Esophagus (tissue), 2 donors: ENCODE results near the gene SYAP1. TPM values are rescaled to one million over a fixed set of nuclear protein-coding genes. Genes with fewer than 3 reads are reported as not detected.

Experiments used
- H3K27ac ChIP-seq, 2 donors: one replicate each; pipeline ENCODE4 v1.5.1; 2013; ENCODE audit warnings: low read depth in 2 of 2, mild to moderate bottlenecking in 2 of 2, inconsistent platforms in 1 of 2, low read length in 1 of 2, moderate library complexity in 1 of 2
- H3K27me3 ChIP-seq, 2 donors: one replicate each; pipeline ENCODE4 v1.6.1; 2013; ENCODE audit warnings: low read length in 2 of 2, control low read depth in 1 of 2, mild to moderate bottlenecking in 1 of 2; ENCODE audit not compliant: insufficient read depth in 2 of 2, control insufficient read depth in 1 of 2
- H3K36me3 ChIP-seq, 2 donors: one replicate each; pipeline ENCODE4 v1.6.1; 2013; ENCODE audit warnings: low read length in 1 of 2; ENCODE audit not compliant: control insufficient read depth in 2 of 2, insufficient read depth in 2 of 2
- H3K4me1 ChIP-seq, 2 donors: one replicate each; pipeline ENCODE4 v1.6.1; 2013; ENCODE audit warnings: low read length in 1 of 2; ENCODE audit not compliant: control insufficient read depth in 2 of 2, insufficient read depth in 2 of 2
- H3K4me3 ChIP-seq, 2 donors: one replicate each; pipeline ENCODE4 v1.5.1; 2013; ENCODE audit warnings: low read length in 2 of 2, mild to moderate bottlenecking in 2 of 2, low read depth in 1 of 2, moderate library complexity in 1 of 2
- H3K9me3 ChIP-seq, 2 donors: one replicate each; pipeline ENCODE4 v1.6.1; 2013; ENCODE audit warnings: mild to moderate bottlenecking in 2 of 2, low read depth in 1 of 2, low read length in 1 of 2, moderate library complexity in 1 of 2; ENCODE audit not compliant: control insufficient read depth in 2 of 2, insufficient read depth in 1 of 2
- WGBS, 2 donors: extraction: QIAGEN DNeasy Blood & Tissue Kit; methylation state at CpG; one replicate each; pipeline ENCODE4 v1.1.7; 2013; 5-methylcytosine and 5-hydroxymethylcytosine counted together
- polyA plus RNA-seq, 2 donors: library from polyadenylated mRNA; stranded (reverse); fragments of 200-250 nt; gene quantifications; one replicate each; pipeline ENCODE4 v1.2.3, GENCODE V29; 2013
- donor health status: healthy with polysubstance abuse.
- donor health status: Bipolar disorder and iron deficiency.

The SYAP1 gene
- 10 to 100 TPM; 11.0 to 15.3 TPM for polyA plus RNA-seq

GRCh38 chrX:16719334-16720084 is at the start of gene SYAP1:
SYAP1 (plus strand) TSS chrX:16719612; CDS start chrX:16719725, 113 bp downstream.
- no peaks in the 10 kb centered on the region for H3K4me1 ChIP-seq
- 0 to 1% methylated on average over 54 of the region's 54 CpGs for WGBS, 2 donors
- H3K4me3 ChIP-seq: peak within 1 kb of the TSS; percentile 66 to 80
- H3K27ac ChIP-seq: peak within 1 kb of the TSS; percentile 93 to 94
- no peaks in the 10 kb centered on the region for H3K27me3 ChIP-seq
- H3K36me3 ChIP-seq: no peaks in the 10 kb centered on the region
- no peaks in the 10 kb centered on the region for H3K9me3 ChIP-seq

DNA sequence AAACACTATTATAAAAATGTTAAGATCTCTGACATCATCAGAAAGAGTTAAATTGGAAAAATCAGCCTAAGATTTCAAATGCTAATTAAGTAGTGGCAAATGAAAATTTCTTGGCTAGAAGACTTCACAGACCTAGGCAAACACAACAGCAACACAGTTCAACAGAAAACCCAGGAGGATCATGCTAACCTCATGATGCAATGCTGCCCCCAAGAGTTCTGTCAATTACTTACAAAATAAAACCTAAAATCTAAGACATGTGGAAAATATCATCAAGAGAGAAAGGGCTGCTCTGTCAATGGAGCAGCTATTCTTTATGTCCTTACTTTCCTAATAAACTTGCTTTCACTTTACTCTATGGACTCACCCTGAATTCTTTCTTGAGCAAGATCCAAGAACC is 48.4 kb upstream of the SYAP1 start:
- Histone ChIP-seq H3K36me3 (no peaks in the 10 kb centered on the region), H3K9me3 (no peaks in the 10 kb centered on the region), H3K4me3 (no peak overlapping the region), H3K4me1 (peaks cover 0 to under 1% of the 10 kb centered on the region in 2 donors), H3K27ac (no peak overlapping the region), H3K27me3 (no peaks in the 10 kb centered on the region)

- no peaks in the 10 kb centered on the region for H3K4me1 ChIP-seq
- no peak overlapping the region for H3K4me3 ChIP-seq
- no peak overlapping the region for H3K27ac ChIP-seq
- no peaks in the 10 kb centered on the region for H3K9me3 ChIP-seq
- peaks cover 0 to 3% of the 10 kb centered on the region in 2 donors for H3K36me3 ChIP-seq
- WGBS, 2 donors: 83 to 84% methylated on average over 11 of the region's 11 CpGs
- peaks cover 0 to 2% of the 10 kb centered on the region in 2 donors for H3K27me3 ChIP-seq
These were observed 40.7 kb upstream of the SYAP1 start for GRCh38 chrX:16678689-16679088.

- 89 to 94% methylated on average over 7 of the region's 7 CpGs for WGBS, 2 donors
- H3K27ac ChIP-seq: no peak overlapping the region
- peaks cover 3 to 8% of the 10 kb centered on the region in 2 donors for H3K36me3 ChIP-seq
- no peak overlapping the region for H3K4me3 ChIP-seq
- H3K9me3 ChIP-seq: no peaks in the 10 kb centered on the region
- peaks cover 0 to 2% of the 10 kb centered on the region in 2 donors for H3K4me1 ChIP-seq
- no peaks in the 10 kb centered on the region for H3K27me3 ChIP-seq
These were observed 36.3 kb upstream of the SYAP1 start for GRCh38 chrX:16683007-16683664.

- Histone ChIP-seq H3K36me3 (peaks cover 3 to 11% of the 10 kb centered on the region in 2 donors), H3K4me1 (peaks cover 0 to 2% of the 10 kb centered on the region in 2 donors), H3K27me3 (no peaks in the 10 kb centered on the region), H3K4me3 (no peak overlapping the region), H3K9me3 (no peaks in the 10 kb centered on the region), H3K27ac (no peak overlapping the region)
- WGBS, 2 donors: 95 to 96% methylated on average over 3 of the region's 3 CpGs
These were observed 31.9 kb upstream of the SYAP1 start for GRCh38 chrX:16687514-16687913.

GRCh38 chrX:16695079-16695676 is 24.2 kb upstream of the SYAP1 start:
- H3K27me3 ChIP-seq: no peaks in the 10 kb centered on the region
- H3K4me1 ChIP-seq: no peaks in the 10 kb centered on the region
- peaks cover 0 to 5% of the 10 kb centered on the region in 2 donors for H3K36me3 ChIP-seq
- WGBS, 2 donors: 56 to 57% methylated on average over 10 of the region's 10 CpGs
- H3K27ac ChIP-seq: no peak overlapping the region
- no peaks in the 10 kb centered on the region for H3K9me3 ChIP-seq
- H3K4me3 ChIP-seq: no peak overlapping the region

DNA sequence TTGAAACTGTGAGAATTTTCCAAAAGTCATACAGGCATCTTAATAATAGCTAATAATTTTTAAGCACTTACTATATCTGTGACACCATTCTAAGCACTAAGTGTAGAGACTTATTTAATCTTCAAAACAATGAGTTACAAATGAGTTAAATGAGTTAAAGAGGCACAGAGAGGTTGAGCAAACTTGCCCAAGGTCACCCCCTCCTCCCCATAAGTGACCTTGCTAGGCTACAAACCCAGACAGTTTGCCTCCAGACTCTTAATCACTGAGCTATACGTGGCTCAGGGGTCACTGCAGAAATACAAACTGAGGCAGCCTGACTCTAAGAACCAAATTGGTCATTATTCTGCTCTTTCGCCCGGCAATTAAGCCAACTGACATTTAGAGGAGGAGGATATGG is 22.5 kb upstream of the SYAP1 start:
- H3K4me1 ChIP-seq: no peaks in the 10 kb centered on the region
- no peak overlapping the region for H3K4me3 ChIP-seq
- peaks cover 0 to 3% of the 10 kb centered on the region in 2 donors for H3K36me3 ChIP-seq
- 67 to 79% methylated on average over 3 of the region's 3 CpGs for WGBS, 2 donors
- H3K27me3 ChIP-seq: no peaks in the 10 kb centered on the region
- no peak overlapping the region for H3K27ac ChIP-seq
- no peaks in the 10 kb centered on the region for H3K9me3 ChIP-seq

GRCh38 chrX:16699389-16699788 is 20.0 kb upstream of the SYAP1 start:
- Histone ChIP-seq H3K4me1 (no peaks in the 10 kb centered on the region), H3K27me3 (no peaks in the 10 kb centered on the region), H3K36me3 (no peaks in the 10 kb centered on the region), H3K27ac (no peak overlapping the region), H3K9me3 (no peaks in the 10 kb centered on the region), H3K4me3 (no peak overlapping the region)
- 78 to 91% methylated on average over 6 of the region's 6 CpGs for WGBS, 2 donors

DNA sequence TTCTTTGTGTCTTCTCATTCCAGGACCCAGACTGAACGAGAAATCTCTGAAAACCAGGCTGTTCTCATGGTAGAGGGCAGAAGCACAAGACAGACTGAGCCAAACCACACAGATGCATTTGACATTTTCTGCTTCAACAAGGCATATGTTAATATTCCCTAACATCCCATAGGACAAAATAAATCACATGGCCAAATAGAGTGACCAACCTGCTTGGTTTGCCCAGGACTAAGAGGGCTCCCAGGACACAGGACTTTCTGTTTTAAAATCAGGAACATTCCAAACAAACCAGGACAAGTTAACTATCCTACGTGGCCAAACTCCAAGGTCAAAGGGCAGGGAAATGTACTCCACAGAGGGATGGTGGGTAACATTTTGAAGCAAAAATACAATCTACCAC is 18.7 kb upstream of the SYAP1 start:
- no peaks in the 10 kb centered on the region for H3K27me3 ChIP-seq
- no peak overlapping the region for H3K4me3 ChIP-seq
- WGBS, 2 donors: 58 to 85% methylated on average over 2 of the region's 2 CpGs
- H3K4me1 ChIP-seq: no peaks in the 10 kb centered on the region
- H3K9me3 ChIP-seq: no peaks in the 10 kb centered on the region
- H3K27ac ChIP-seq: no peak overlapping the region
- H3K36me3 ChIP-seq: no peaks in the 10 kb centered on the region
